Stimulated activated naive CD8-positive, alpha-beta T cell treated with anti-CD3 and anti-CD28 coated beads, Interleukin-15, Interleukin-2, amounts not matched to agents 100 U/mL and 50 U/mL, for 24 hours (primary cell): ENCODE results near the gene SYNGR1.

ENCODE experiments used
- ATAC-seq: fragments of 150-1000 bp; cut with Tn5 transposase; one replicate; pipeline ENCODE4 v1.10.0; 2021
- DNase-seq: peaks from one replicate; pipeline ENCODE4 v3.0.0; 2021

The SYNGR1 gene

GRCh38 chr22:39429186-39429585, 79.4 kb downstream of the SYNGR1 start:
- DNase-seq (no peak), ATAC-seq (no peak)

GRCh38 chr22:39429916-39430575, 80.3 kb downstream of the SYNGR1 start:
- no peak for DNase-seq
- ATAC-seq, result no peak

- no peak for DNase-seq
- no peak for ATAC-seq
Observed at GRCh38 chr22:39430576-39431150, 80.9 kb downstream of the SYNGR1 start.

- DNase-seq (no peak), ATAC-seq (no peak)
Observed at GRCh38 chr22:39431216-39431801, 81.5 kb downstream of the SYNGR1 start.

- ATAC-seq, result no peak
- no peak for DNase-seq
Observed at GRCh38 chr22:39431821-39432251, 82.0 kb downstream of the SYNGR1 start.

GRCh38 chr22:39432361-39432811, 82.6 kb downstream of the SYNGR1 start:
- no peak for ATAC-seq
- no peak for DNase-seq

GRCh38 chr22:39433476-39434242, 83.9 kb downstream of the SYNGR1 start:
- ATAC-seq (no peak), DNase-seq (no peak)

DNA sequence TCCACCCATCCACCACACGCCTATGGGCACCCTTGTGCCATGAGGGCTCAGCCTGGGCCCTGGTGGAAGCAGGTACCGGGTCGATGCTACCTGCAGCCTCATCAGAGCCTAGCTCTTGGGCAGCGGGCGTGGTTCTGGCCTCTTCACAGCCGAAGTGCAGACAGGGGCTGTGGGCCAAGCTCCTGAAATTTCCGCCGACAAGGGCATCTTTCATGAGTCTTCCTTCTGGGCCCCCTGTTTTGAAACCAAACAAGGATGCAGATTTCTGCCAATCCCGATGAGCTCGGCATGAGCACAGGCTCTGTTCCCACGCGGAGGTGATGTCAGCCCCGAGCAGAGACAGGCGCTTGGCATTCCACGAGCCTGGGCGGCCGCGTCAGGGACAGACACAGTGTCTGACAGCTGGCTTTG, 84.5 kb downstream of the SYNGR1 start:
- no peak for DNase-seq
- ATAC-seq, result no peak

DNA sequence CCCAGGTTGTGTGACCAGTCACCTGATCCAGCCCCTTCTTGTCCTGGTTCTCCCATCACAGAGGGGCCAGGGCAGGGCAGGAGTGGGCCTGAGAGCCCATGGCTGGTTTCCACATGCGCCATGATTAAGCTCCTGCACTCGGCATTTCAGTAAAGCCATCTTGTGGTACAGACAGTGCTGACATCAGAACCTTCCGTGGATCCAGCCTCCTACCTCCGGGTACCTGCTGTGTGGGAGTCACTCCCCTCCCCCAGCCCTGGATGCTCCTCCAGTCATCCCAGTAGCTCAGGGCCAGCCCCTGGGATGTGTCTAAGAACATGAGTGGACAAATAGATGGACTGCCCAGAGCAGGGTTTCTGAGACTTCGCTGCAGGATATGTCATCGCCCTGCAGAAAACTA, 84.9 kb downstream of the SYNGR1 start:
- DNase-seq (no peak), ATAC-seq (no peak)
